HEK293 (cell line): ENCODE measurements around the gene NT5C2.

Source experiments
- CTCF ChIA-PET: fragments of 350-600 bp; formaldehyde crosslinking; extraction: SDS; loops from one replicate; lab custom pipeline; 2021; ENCODE audit warnings: antibody characterized with exemption; lab: Yijun Ruan, JAX
- POLR2A ChIA-PET: fragments of 300-600 bp; formaldehyde crosslinking; extraction: SDS; loops from one replicate; lab custom pipeline; 2020; ENCODE audit warnings: antibody characterized with exemption, inconsistent platforms; lab: Yijun Ruan, JAX
- H3K27ac ChIP-seq: fragments of 200-500 bp; sonication (Bioruptor generic); 2 replicates; pipeline ENCODE4 v1.5.1; 2014; ENCODE audit warnings: low read depth, low read length, control low read depth, inconsistent platforms; ENCODE audit errors: extremely low read depth
- H3K36me3 ChIP-seq, 2 experiments: fragments of 200-500 bp in 1 of 2; sonication (Bioruptor generic) in 1 of 2; 1 replicate in 1 of 2; 2 replicates in 1 of 2; pipeline ENCODE4 v1.5.1; 2014 to 2017; ENCODE audit warnings: inconsistent platforms in 2 of 2, low read length in 2 of 2; ENCODE audit not compliant: control insufficient read depth in 2 of 2, insufficient read depth in 1 of 2
- H3K4me1 ChIP-seq: fragments of 200-500 bp; sonication (Bioruptor generic); 2 replicates; pipeline ENCODE4 v1.5.1; 2014; ENCODE audit warnings: mild to moderate bottlenecking, low read length, inconsistent platforms; ENCODE audit not compliant: control insufficient read depth, insufficient read depth
- H3K4me3 ChIP-seq: 2 replicates; pipeline ENCODE4 v1.5.1; 2011; ENCODE audit warnings: low read depth, mild to moderate bottlenecking, control low read depth, low read length, moderate library complexity
- H3K9me3 ChIP-seq: fragments of 200-500 bp; sonication (Bioruptor generic); 2 replicates; pipeline ENCODE4 v1.5.1; 2014; ENCODE audit warnings: low read depth, low read length, inconsistent platforms; ENCODE audit not compliant: control insufficient read depth, insufficient read depth
- HOXA7 ChIP-seq: sonication (generic); formaldehyde crosslinking; IDR thresholded peaks from 2 replicates; pipeline ENCODE4 v1.8.1; 2022; ENCODE audit warnings: missing genetic modification reagents, borderline replicate concordance
- IKZF3 ChIP-seq: fragments of 450-650 bp; IDR thresholded peaks from 2 replicates; pipeline ENCODE4 v1.5.0; 2018; ENCODE audit warnings: missing biosample characterization, mild to moderate bottlenecking, missing genetic modification characterization, moderate library complexity
- KLF8 ChIP-seq: fragments of 450-650 bp; formaldehyde crosslinking; IDR thresholded peaks from 2 replicates; pipeline ENCODE4 v1.5.1; 2016; ENCODE audit warnings: missing biosample characterization, missing genetic modification characterization
- MEIS1 ChIP-seq: sonication (generic); formaldehyde crosslinking; IDR thresholded peaks from 2 replicates; pipeline ENCODE4 v1.8.1; 2022; ENCODE audit warnings: missing genetic modification reagents, mild to moderate bottlenecking, borderline replicate concordance
- OSR2 ChIP-seq: fragments of 450-650 bp; formaldehyde crosslinking; IDR thresholded peaks from 2 replicates; pipeline ENCODE4 v1.5.1; 2016; ENCODE audit warnings: missing biosample characterization, missing genetic modification characterization
- REPIN1 ChIP-seq: fragments of 450-650 bp; formaldehyde crosslinking; IDR thresholded peaks from 2 replicates; pipeline ENCODE4 v1.5.1; 2017; ENCODE audit warnings: missing biosample characterization, missing genetic modification characterization, low read depth
- YY2 ChIP-seq: fragments of 450-650 bp; formaldehyde crosslinking; IDR thresholded peaks from 2 replicates; pipeline ENCODE4 v1.5.1; 2016; ENCODE audit warnings: missing biosample characterization, missing genetic modification characterization
- ZEB2 ChIP-seq: fragments of 450-650 bp; formaldehyde crosslinking; IDR thresholded peaks from 2 replicates; pipeline ENCODE4 v1.5.1; 2016; ENCODE audit warnings: missing biosample characterization, missing genetic modification characterization
- ZFP37 ChIP-seq: fragments of 450-650 bp; formaldehyde crosslinking; IDR thresholded peaks from 2 replicates; pipeline ENCODE4 v1.5.1; 2016; ENCODE audit warnings: missing biosample characterization, missing genetic modification characterization
- ZNF501 ChIP-seq: fragments of 450-650 bp; formaldehyde crosslinking; IDR thresholded peaks from 2 replicates; pipeline ENCODE4 v1.5.1; 2016; ENCODE audit warnings: missing biosample characterization, missing genetic modification characterization
- ZNF558 ChIP-seq: fragments of 450-650 bp; formaldehyde crosslinking; IDR thresholded peaks from 2 replicates; pipeline ENCODE4 v1.5.1; 2016; ENCODE audit warnings: missing biosample characterization, missing genetic modification characterization
- ZSCAN18 ChIP-seq: fragments of 450-650 bp; formaldehyde crosslinking; IDR thresholded peaks from 2 replicates; pipeline ENCODE4 v1.5.1; 2016; ENCODE audit warnings: missing biosample characterization, missing genetic modification characterization
- TF ChIP-seq, protein P1 (sequence below): fragments of 450-650 bp; formaldehyde crosslinking; IDR thresholded peaks from 2 replicates; pipeline ENCODE4 v1.5.1; 2016; ENCODE audit warnings: missing biosample characterization, missing genetic modification characterization
- TF ChIP-seq, protein P2 (sequence below): fragments of 450-650 bp; formaldehyde crosslinking; IDR thresholded peaks from 2 replicates; pipeline ENCODE4 v1.5.1; 2016; ENCODE audit warnings: missing biosample characterization, missing genetic modification characterization
- TF ChIP-seq, protein P3 (sequence below): fragments of 450-650 bp; formaldehyde crosslinking; IDR thresholded peaks from 2 replicates; pipeline ENCODE4 v1.5.1; 2017; ENCODE audit warnings: missing biosample characterization, missing genetic modification characterization

NT5C2 gene

DNA sequence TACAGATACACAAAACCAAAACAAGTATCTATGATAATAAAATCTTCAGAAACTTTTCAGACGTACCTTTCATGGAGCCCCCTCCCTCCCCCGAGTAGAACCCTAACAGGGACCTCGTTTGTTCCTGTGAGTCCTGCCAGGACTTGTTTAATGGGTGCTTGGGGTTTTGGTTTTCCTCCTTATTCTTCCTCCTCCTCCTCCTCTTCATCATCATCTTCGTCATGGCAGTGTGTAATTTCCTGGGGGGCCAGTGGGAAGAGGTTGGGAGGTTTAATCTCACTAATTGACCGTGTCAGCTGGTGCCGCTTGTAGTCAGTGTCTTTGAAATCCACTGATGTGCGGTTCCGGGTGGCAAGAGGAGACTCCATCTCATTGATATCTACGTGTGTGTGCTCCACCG lies 103.6 kb downstream of the NT5C2 start (continued):
- TF ChIP-seq, protein P1, sequence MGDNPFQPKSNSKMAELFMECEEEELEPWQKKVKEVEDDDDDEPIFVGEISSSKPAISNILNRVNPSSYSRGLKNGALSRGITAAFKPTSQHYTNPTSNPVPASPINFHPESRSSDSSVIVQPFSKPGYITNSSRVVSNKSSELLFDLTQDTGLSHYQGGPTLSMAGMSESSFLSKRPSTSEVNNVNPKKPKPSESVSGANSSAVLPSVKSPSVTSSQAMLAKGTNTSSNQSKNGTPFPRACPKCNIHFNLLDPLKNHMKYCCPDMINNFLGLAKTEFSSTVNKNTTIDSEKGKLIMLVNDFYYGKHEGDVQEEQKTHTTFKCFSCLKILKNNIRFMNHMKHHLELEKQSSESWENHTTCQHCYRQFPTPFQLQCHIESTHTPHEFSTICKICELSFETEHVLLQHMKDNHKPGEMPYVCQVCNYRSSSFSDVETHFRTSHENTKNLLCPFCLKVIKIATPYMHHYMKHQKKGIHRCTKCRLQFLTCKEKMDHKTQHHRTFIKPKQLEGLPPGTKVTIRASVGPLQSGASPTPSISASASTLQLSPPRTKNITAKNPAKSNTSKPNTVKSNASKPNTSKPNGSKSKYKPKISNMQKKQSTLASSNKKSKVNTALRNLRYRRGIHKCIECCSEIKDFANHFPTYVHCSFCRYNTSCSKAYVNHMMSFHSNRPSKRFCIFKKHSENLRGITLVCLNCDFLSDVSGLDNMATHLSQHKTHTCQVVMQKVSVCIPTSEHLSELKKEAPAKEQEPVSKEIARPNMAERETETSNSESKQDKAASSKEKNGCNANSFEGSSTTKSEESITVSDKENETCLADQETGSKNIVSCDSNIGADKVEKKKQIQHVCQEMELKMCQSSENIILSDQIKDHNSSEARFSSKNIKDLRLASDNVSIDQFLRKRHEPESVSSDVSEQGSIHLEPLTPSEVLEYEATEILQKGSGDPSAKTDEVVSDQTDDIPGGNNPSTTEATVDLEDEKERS, result no peak
- TF ChIP-seq, all 188 proteins: peak for 1

- Histone ChIP-seq H3K4me3 (no peak overlapping the region), H3K9me3 (no peaks in the 10 kb centered on the region), H3K36me3 (peaks cover 21 to 89% of the 10 kb centered on the region in 2 experiments), H3K27ac (no peak overlapping the region), H3K4me1 (no peaks in the 10 kb centered on the region)
- TF ChIP-seq, protein P2, sequence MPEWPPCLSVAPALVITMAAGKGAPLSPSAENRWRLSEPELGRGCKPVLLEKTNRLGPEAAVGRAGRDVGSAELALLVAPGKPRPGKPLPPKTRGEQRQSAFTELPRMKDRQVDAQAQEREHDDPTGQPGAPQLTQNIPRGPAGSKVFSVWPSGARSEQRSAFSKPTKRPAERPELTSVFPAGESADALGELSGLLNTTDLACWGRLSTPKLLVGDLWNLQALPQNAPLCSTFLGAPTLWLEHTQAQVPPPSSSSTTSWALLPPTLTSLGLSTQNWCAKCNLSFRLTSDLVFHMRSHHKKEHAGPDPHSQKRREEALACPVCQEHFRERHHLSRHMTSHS (tag by site-specific recombination), result no peak
- no peak for TF ChIP-seq KLF8 (tag by site-specific recombination)
- no peak for TF ChIP-seq ZNF501 (tag by site-specific recombination)
- TF ChIP-seq MEIS1 (CRISPR knock-in tag), result no peak
- TF ChIP-seq ZEB2 (tag by site-specific recombination), result no peak
- TF ChIP-seq, protein P3, sequence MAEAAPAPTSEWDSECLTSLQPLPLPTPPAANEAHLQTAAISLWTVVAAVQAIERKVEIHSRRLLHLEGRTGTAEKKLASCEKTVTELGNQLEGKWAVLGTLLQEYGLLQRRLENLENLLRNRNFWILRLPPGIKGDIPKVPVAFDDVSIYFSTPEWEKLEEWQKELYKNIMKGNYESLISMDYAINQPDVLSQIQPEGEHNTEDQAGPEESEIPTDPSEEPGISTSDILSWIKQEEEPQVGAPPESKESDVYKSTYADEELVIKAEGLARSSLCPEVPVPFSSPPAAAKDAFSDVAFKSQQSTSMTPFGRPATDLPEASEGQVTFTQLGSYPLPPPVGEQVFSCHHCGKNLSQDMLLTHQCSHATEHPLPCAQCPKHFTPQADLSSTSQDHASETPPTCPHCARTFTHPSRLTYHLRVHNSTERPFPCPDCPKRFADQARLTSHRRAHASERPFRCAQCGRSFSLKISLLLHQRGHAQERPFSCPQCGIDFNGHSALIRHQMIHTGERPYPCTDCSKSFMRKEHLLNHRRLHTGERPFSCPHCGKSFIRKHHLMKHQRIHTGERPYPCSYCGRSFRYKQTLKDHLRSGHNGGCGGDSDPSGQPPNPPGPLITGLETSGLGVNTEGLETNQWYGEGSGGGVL (tag by site-specific recombination), result no peak
- TF ChIP-seq HOXA7 (CRISPR knock-in tag), result no peak
- no peak for TF ChIP-seq REPIN1
- TF ChIP-seq IKZF3 (tag by site-specific recombination), result no peak
- POLR2A ChIA-PET, result no interaction called here
- CTCF ChIA-PET, result interaction anchor here (1.7 kb wide), 1 partner anchor 158 kb away, joined by 6 read pairs; no protein-coding TSS in a partner anchor
Measured at GRCh38 chr10:103086799-103087198, 106.3 kb downstream of the NT5C2 start.

DNA sequence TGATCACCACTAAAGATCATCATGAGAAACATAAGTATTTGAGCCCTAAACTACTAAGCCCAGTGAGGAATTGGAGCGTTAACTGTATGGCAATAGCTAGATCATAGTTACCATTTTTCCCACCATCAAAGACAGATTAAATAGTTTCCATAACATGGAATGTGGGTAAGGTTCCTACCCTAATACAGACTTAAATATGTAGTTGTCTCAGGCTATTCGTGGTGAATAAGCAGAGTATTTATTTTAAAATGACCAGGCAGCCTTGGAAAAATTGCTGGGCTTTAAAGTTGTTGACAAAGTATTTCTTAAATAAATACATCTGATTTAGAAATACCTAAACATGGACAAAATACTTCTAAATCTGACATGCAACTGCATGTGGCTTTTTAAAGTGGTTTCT lies 106.8 kb downstream of the NT5C2 start:
- TF ChIP-seq ZFP37 (tag by site-specific recombination), result no peak
- no peak for TF ChIP-seq YY2
- TF ChIP-seq OSR2, result no peak
- no peak for TF ChIP-seq ZNF558 (tag by site-specific recombination)
- TF ChIP-seq ZSCAN18, result no peak
- Histone ChIP-seq H3K36me3 (peaks cover 19 to 88% of the 10 kb centered on the region in 2 experiments), H3K4me3 (no peak overlapping the region), H3K4me1 (no peaks in the 10 kb centered on the region), H3K9me3 (no peaks in the 10 kb centered on the region), H3K27ac (no peak overlapping the region)
- ChIA-PET CTCF (interaction anchor here (0.9 kb wide), 1 partner anchor 24 kb away, joined by 4 read pairs; no protein-coding TSS in a partner anchor), POLR2A (no interaction called here)
